Upper lobe of left lung (tissue), 4 donors: ENCODE measurements around the gene MEGF6.

Experiments used
- EP300 ChIP-seq, 4 donors: sonication (generic); formaldehyde crosslinking; IDR thresholded peaks; one replicate each; pipeline ENCODE4 v1.5.1; 2017; ENCODE audit warnings: antibody characterized with exemption in 4 of 4, control low read depth in 2 of 4
- POLR2A ChIP-seq, 4 donors: fragments of 450-650 bp; IDR thresholded peaks; one replicate each; pipeline ENCODE4 v1.5.1; 2016 to 2017; ENCODE audit warnings: antibody characterized with exemption in 4 of 4, mild to moderate bottlenecking in 2 of 4
- POLR2AphosphoS5 ChIP-seq, 2 donors: sonication (generic); formaldehyde crosslinking; IDR thresholded peaks; one replicate each; pipeline ENCODE4 v1.5.1; 2017; ENCODE audit warnings: antibody characterized with exemption in 2 of 2
- TF ChIP-seq, protein P1 (sequence below), 6 experiments: fragments of 450-650 bp in 4 of 6; fragments of 200-600 bp in 2 of 6; sonication (generic) in 2 of 6; IDR thresholded peaks; one replicate each; pipeline ENCODE4 v1.5.1; 2016 to 2019; ENCODE audit warnings: antibody characterized with exemption in 6 of 6

DNA sequence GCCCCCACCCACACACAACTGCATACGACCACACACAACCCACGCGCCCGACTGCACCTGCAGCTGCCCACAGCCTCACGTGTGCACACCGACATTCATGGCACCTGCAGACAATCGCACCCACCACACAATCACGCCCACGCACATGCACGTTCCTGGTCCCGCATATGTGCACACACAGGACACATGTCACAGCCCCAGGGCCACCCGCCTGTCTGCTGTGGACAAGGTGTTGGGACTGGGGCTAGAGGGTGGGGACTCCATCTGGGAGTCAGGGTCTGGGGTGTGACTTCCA is 100.4 kb downstream of the MEGF6 start:
- TF ChIP-seq, protein P1, sequence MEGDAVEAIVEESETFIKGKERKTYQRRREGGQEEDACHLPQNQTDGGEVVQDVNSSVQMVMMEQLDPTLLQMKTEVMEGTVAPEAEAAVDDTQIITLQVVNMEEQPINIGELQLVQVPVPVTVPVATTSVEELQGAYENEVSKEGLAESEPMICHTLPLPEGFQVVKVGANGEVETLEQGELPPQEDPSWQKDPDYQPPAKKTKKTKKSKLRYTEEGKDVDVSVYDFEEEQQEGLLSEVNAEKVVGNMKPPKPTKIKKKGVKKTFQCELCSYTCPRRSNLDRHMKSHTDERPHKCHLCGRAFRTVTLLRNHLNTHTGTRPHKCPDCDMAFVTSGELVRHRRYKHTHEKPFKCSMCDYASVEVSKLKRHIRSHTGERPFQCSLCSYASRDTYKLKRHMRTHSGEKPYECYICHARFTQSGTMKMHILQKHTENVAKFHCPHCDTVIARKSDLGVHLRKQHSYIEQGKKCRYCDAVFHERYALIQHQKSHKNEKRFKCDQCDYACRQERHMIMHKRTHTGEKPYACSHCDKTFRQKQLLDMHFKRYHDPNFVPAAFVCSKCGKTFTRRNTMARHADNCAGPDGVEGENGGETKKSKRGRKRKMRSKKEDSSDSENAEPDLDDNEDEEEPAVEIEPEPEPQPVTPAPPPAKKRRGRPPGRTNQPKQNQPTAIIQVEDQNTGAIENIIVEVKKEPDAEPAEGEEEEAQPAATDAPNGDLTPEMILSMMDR (IDR thresholded peaks at IDR 0.05), result no peak
- TF ChIP-seq EP300 (IDR thresholded peaks at IDR 0.05), result no peak
- TF ChIP-seq POLR2A (IDR thresholded peaks at IDR 0.05), result no peak
- TF ChIP-seq POLR2AphosphoS5 (IDR thresholded peaks at IDR 0.05), result no peak
